AG04449 (cell line): ENCODE results near the gene NAPA.

Experiments used
- CTCF ChIA-PET: fragments of 350-600 bp; formaldehyde crosslinking; extraction: SDS; loops from one replicate; lab custom pipeline; 2021; ENCODE audit warnings: antibody characterized with exemption; lab: Yijun Ruan, JAX
- POLR2A ChIA-PET: fragments of 400-600, 350-600 bp; formaldehyde crosslinking; extraction: SDS; loops from one replicate; lab custom pipeline; 2020; ENCODE audit warnings: antibody characterized with exemption, inconsistent platforms; lab: Yijun Ruan, JAX
- DNase-seq: peaks from one replicate; pipeline ENCODE4 v3.0.0-alpha.2; 2010; ENCODE audit warnings: low read depth, low spot score
- H3K4me3 ChIP-seq: 2 replicates; pipeline ENCODE4 v1.5.1; 2011; ENCODE audit warnings: low read depth, mild to moderate bottlenecking, control low read depth, low read length
- TF ChIP-seq, protein P1 (sequence below): IDR thresholded peaks from one replicate; pipeline ENCODE4 v1.5.1; 2011; ENCODE audit warnings: mild to moderate bottlenecking, moderate library complexity, low read length, control low read depth, inconsistent platforms; ENCODE audit not compliant: insufficient read depth; ENCODE audit errors: missing control alignments

NAPA gene

GRCh38 chr19:47503826-47504150 is 11.1 kb downstream of the NAPA start:
- DNase-seq, result no peak
- POLR2A ChIA-PET, result interaction anchor here (0.7 kb wide), 1 partner anchor 9 kb away, joined by 3 read pairs; no protein-coding TSS in a partner anchor
- TF ChIP-seq, protein P1, sequence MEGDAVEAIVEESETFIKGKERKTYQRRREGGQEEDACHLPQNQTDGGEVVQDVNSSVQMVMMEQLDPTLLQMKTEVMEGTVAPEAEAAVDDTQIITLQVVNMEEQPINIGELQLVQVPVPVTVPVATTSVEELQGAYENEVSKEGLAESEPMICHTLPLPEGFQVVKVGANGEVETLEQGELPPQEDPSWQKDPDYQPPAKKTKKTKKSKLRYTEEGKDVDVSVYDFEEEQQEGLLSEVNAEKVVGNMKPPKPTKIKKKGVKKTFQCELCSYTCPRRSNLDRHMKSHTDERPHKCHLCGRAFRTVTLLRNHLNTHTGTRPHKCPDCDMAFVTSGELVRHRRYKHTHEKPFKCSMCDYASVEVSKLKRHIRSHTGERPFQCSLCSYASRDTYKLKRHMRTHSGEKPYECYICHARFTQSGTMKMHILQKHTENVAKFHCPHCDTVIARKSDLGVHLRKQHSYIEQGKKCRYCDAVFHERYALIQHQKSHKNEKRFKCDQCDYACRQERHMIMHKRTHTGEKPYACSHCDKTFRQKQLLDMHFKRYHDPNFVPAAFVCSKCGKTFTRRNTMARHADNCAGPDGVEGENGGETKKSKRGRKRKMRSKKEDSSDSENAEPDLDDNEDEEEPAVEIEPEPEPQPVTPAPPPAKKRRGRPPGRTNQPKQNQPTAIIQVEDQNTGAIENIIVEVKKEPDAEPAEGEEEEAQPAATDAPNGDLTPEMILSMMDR, result no peak
- H3K4me3 ChIP-seq, result no peak overlapping the region
- CTCF ChIA-PET, result interaction anchor here (0.9 to 4.4 kb wide), 4 partner anchors 8 to 28 kb away, joined by 3 to 22 read pairs (median 10); partner anchors contain the start of genes KPTN and NAPA

GRCh38 chr19:47503130-47503825 is 11.6 kb downstream of the NAPA start:
- no peak overlapping the region for H3K4me3 ChIP-seq
- ChIA-PET CTCF (interaction anchor here (1.0 to 4.4 kb wide), 5 partner anchors 9 to 19 kb away, joined by 3 to 22 read pairs (median 4); partner anchors contain the start of genes KPTN and NAPA), POLR2A (no interaction called here)
- TF ChIP-seq, protein P1, result no peak
- DNase-seq, result no peak

DNA sequence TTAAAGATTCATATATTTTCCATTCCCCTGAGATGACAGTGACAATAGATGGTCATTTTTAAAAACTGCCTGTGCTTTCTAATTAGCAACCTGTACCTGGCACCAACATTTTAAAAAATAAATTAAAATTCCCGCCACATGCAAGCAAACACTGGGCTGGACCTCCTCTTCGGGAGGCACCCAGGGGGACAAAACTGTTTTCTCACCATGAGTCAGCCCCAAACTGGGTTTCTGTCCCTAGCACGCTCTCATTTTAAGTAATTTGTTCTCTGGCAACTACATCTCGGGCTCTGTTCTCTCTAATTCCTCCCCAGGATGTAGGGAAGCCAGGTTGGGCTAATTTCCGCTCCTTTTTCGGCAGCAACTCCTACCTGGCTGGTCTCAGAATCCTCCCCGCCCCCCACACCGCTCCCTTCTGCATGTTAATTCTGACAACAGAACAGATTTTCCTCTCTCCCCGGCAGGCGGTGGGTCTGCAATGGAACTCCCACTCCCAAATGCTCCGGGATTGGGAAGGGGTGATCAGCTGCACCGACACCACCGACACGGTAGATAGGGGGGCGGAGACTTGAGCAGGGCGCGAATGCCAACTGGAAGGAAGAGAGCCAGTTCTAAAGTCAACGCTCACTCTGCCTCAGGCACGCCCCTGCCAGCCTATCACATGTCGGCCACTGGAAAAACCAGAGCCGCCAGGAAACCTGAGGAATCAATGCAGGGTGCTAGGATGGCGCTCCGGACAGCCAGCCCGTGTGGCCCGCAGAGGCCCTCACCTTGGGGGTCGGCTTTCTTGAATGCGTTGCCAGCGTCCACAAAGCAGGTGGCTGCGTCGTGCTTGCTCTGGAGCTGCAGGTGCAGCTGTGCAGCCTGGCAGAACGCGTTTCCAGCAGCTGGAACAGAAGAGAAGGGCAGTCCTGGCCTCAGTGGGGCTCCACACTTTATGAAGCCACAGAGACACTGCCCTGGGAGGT is 14.7 kb downstream of the NAPA start:
- ChIA-PET CTCF (interaction anchor here (0.8 to 4.4 kb wide), 8 partner anchors 15 to 197 kb away, joined by 3 to 17 read pairs (median 4); partner anchors contain the start of genes KPTN and NAPA), POLR2A (no interaction called here)
- H3K4me3 ChIP-seq, result no peak overlapping the region
- TF ChIP-seq, protein P1, result no peak
- DNase-seq, result no peak

- ChIA-PET POLR2A (no interaction called here), CTCF (interaction anchor here (0.8 to 1.5 kb wide), 5 partner anchors 15 to 66 kb away, joined by 3 to 17 read pairs (median 4); partner anchors contain the start of genes KPTN and NAPA)
- TF ChIP-seq, protein P1, result no peak
- no peak for DNase-seq
- no peak overlapping the region for H3K4me3 ChIP-seq
Observed at GRCh38 chr19:47499371-47499770, 15.5 kb downstream of the NAPA start.

GRCh38 chr19:47498561-47498960 is 16.3 kb downstream of the NAPA start:
- H3K4me3 ChIP-seq, result no peak overlapping the region
- CTCF ChIA-PET, result interaction anchor here (1.4 to 1.5 kb wide), 2 partner anchors 15 to 65 kb away, joined by 3 to 17 read pairs; partner anchors contain the start of gene KPTN
- DNase-seq, result no peak
- TF ChIP-seq, protein P1, result no peak
- POLR2A ChIA-PET, result no interaction called here
